Ovary (tissue), 9 donors: ENCODE data around the gene OR2F2. TPM values are rescaled to one million over a fixed set of nuclear protein-coding genes. Genes with fewer than 3 reads are reported as not detected.

Experiments used
- DNase-seq, 5 donors: peaks; one replicate each; pipeline ENCODE4 v3.0.0-alpha.2; 2019 to 2020
- H3K27ac ChIP-seq, 2 donors: fragments of 200-600 bp; one replicate each; pipeline versions ENCODE4 v1.5.1 to v1.8.0; 2019 to 2022
- H3K27me3 ChIP-seq: fragments of 200-600 bp; one replicate; pipeline ENCODE4 v1.8.0; 2022
- H3K36me3 ChIP-seq: fragments of 200-600 bp; sonication (generic); one replicate; pipeline ENCODE4 v1.5.1; 2019
- H3K4me1 ChIP-seq: one replicate; pipeline ENCODE4 v1.8.1; 2013; ENCODE audit warnings: mild to moderate bottlenecking, moderate library complexity; ENCODE audit not compliant: insufficient read depth
- H3K4me3 ChIP-seq: fragments of 200-600 bp; sonication (generic); one replicate; pipeline ENCODE4 v1.5.1; 2017
- H3K9me3 ChIP-seq, 2 donors: fragments of 200-600 bp in 1 of 2; sonication (generic) in 1 of 2; one replicate each; pipeline versions ENCODE4 v1.5.1 to v1.8.1; 2013 to 2019; ENCODE audit warnings: mild to moderate bottlenecking in 1 of 2, moderate library complexity in 1 of 2
- CTCF ChIP-seq, 3 donors: fragments of 450-650 bp in 2 of 3; fragments of 200-600 bp in 1 of 3; IDR thresholded peaks; one replicate each; pipeline versions ENCODE4 v1.5.1 to v1.8.0; 2016 to 2022; ENCODE audit warnings: antibody characterized with exemption in 3 of 3, mild to moderate bottlenecking in 1 of 3
- EP300 ChIP-seq: sonication (generic); formaldehyde crosslinking; IDR thresholded peaks from one replicate; pipeline ENCODE4 v1.6.1; 2017; ENCODE audit warnings: antibody characterized with exemption
- POLR2A ChIP-seq: fragments of 450-650 bp; IDR thresholded peaks from one replicate; pipeline ENCODE4 v1.6.1; 2017; ENCODE audit warnings: antibody characterized with exemption, mild to moderate bottlenecking, moderate library complexity
- WGBS, 3 donors: extraction: QIAGEN DNeasy Blood & Tissue Kit in 1 of 3; methylation state at CpG; one replicate each; pipeline versions ENCODE4 v1.1.5 to v1.1.7; 2013 to 2017; 5-methylcytosine and 5-hydroxymethylcytosine counted together
- intact Hi-C, 4 donors: fragments of 100-400 bp; cut with DNase I; formaldehyde crosslinking; loops; one replicate each; pipeline versions ENCODE4 v1.11.0 to v1.15.1; 2022 to 2023
- polyA plus RNA-seq, 2 donors: library from polyadenylated mRNA; stranded (reverse); fragments of 200-250 nt in 1 of 2; fragments of 350-450 nt in 1 of 2; fragmentation: Illumina TruSeq in 1 of 2; extraction: RNeasy Lipid Tissue Mini Kit (QIAGEN cat#74804) in 1 of 2; gene quantifications; one replicate each; pipeline ENCODE4 v1.2.3, GENCODE V29; 2013 to 2014
- total RNA-seq, 7 donors: library from RNA; depleted of rRNA in 2 of 7; stranded (reverse); fragments of >200 nt in 2 of 7; fragmentation: NEBNext Ultra II Directional in 3 of 7; extraction: Animal tissue kit (Norgen Biotek cat#: 25700) in 3 of 7; gene quantifications; one replicate each; pipeline versions ENCODE4 v1.1.0 to v1.2.4, GENCODE V29; 2016 to 2023
- donor health status: DM: no; HTN: no; CAD: no; lungs with moderate emphysema.
- donor health status: DM: no; HTN: no; CAD: no.
- donor health status: Bipolar disorder and iron deficiency.
- donor health status: DM: yes; HTN: yes; CAD: no.
- donor health status: DM: no; HTN: no; CAD: no.
- donor health status: DM: yes; HTN: yes; CAD: no.

Gene OR2F2
- total and polyA plus RNA-seq, 9 donors, result not detected

GRCh38 chr7:143890558-143890957, 44.5 kb upstream of the OR2F2 start:
- no peak for DNase-seq
- Histone ChIP-seq H3K27me3 (no peaks in the 10 kb centered on the region), H3K27ac (no peak overlapping the region), H3K4me1 (peaks cover 4% of the 10 kb centered on the region), H3K9me3 (no peaks in the 10 kb centered on the region), H3K4me3 (no peak overlapping the region), H3K36me3 (no peaks in the 10 kb centered on the region)
- TF ChIP-seq CTCF (IDR thresholded peaks at IDR 0.05) (no peak), POLR2A (no peak), EP300 (no peak)
- WGBS, 3 donors, result 96 to 100% (median 99%) methylated on average over 2 of the region's 2 CpGs
- intact Hi-C loops, result no loop called here

GRCh38 chr7:143891457-143891856, 43.6 kb upstream of the OR2F2 start:
- intact Hi-C loops, result no loop called here
- Histone ChIP-seq H3K27me3 (no peaks in the 10 kb centered on the region), H3K9me3 (no peaks in the 10 kb centered on the region), H3K27ac (no peak overlapping the region), H3K4me3 (no peak overlapping the region), H3K36me3 (no peaks in the 10 kb centered on the region), H3K4me1 (no peaks in the 10 kb centered on the region)
- TF ChIP-seq CTCF (IDR thresholded peaks at IDR 0.05), result no peak
- no peak for TF ChIP-seq POLR2A
- no peak for TF ChIP-seq EP300
- DNase-seq, result no peak
- 92 to 93% (median 92%) methylated on average over 2 of the region's 2 CpGs for WGBS, 3 donors

- Histone ChIP-seq H3K4me1 (no peaks in the 10 kb centered on the region), H3K27me3 (no peaks in the 10 kb centered on the region), H3K36me3 (no peaks in the 10 kb centered on the region), H3K4me3 (no peak overlapping the region), H3K27ac (no peak overlapping the region), H3K9me3 (no peaks in the 10 kb centered on the region)
- DNase-seq, result no peak
- WGBS, 3 donors, result 94 to 95% (median 94%) methylated on average over 5 of the region's 5 CpGs
- intact Hi-C loops, result no loop called here
- TF ChIP-seq CTCF (IDR thresholded peaks at IDR 0.05) (no peak), EP300 (no peak)
Observed at GRCh38 chr7:143892527-143893300, 42.3 kb upstream of the OR2F2 start.

GRCh38 chr7:143896667-143897066, 38.4 kb upstream of the OR2F2 start:
- Histone ChIP-seq H3K36me3 (no peaks in the 10 kb centered on the region), H3K4me1 (peaks cover 1% of the 10 kb centered on the region), H3K4me3 (no peak overlapping the region), H3K9me3 (no peaks in the 10 kb centered on the region), H3K27ac (no peak overlapping the region), H3K27me3 (no peaks in the 10 kb centered on the region)
- TF ChIP-seq EP300, result no peak
- TF ChIP-seq POLR2A, result no peak
- no peak for TF ChIP-seq CTCF (IDR thresholded peaks at IDR 0.05)
- intact Hi-C loops, result no loop called here
- DNase-seq, result no peak
